Heart left ventricle (tissue), 16 donors: ENCODE data around the gene TCIRG1. TPM values are rescaled to one million over a fixed set of nuclear protein-coding genes. Genes with fewer than 3 reads are reported as not detected.

Experiments used
- ATAC-seq, 4 donors: fragments of 200-7000 bp; cut with Tn5 transposase; one replicate each; pipeline ENCODE4 v1.9.1; 2020 to 2022; ENCODE audit warnings: moderate library complexity in 4 of 4, mild to moderate bottlenecking in 3 of 4, moderate number of reproducible peaks in 1 of 4
- DNase-seq, 5 donors: peaks; one replicate each; pipeline ENCODE4 v3.0.0-alpha.2; 2020
- H3K27ac ChIP-seq, 12 donors: fragments of 200-600 bp; sonication (generic) in 4 of 12; one replicate each; pipeline versions ENCODE4 v1.5.0 to v1.8.0; 2016 to 2022; ENCODE audit warnings: mild to moderate bottlenecking in 2 of 12
- H3K27me3 ChIP-seq, 9 donors: fragments of 200-600 bp; sonication (generic) in 2 of 9; one replicate each; pipeline versions ENCODE4 v1.5.1 to v1.8.0; 2016 to 2022; ENCODE audit warnings: mild to moderate bottlenecking in 3 of 9
- H3K36me3 ChIP-seq, 9 donors: fragments of 200-600 bp; sonication (generic) in 2 of 9; one replicate each; pipeline versions ENCODE4 v1.5.0 to v1.8.0; 2018 to 2022; ENCODE audit warnings: mild to moderate bottlenecking in 2 of 9
- H3K4me1 ChIP-seq, 12 donors: fragments of 200-600 bp; sonication (generic) in 4 of 12; one replicate each; pipeline versions ENCODE4 v1.5.0 to v1.8.0; 2016 to 2022; ENCODE audit warnings: mild to moderate bottlenecking in 3 of 12
- H3K4me3 ChIP-seq, 12 donors: fragments of 200-600 bp; sonication (generic) in 4 of 12; one replicate each; pipeline versions ENCODE4 v1.5.0 to v1.8.0; 2017 to 2022; ENCODE audit warnings: mild to moderate bottlenecking in 9 of 12, moderate library complexity in 4 of 12
- H3K9me3 ChIP-seq, 12 donors: fragments of 200-600 bp; sonication (generic) in 4 of 12; one replicate each; pipeline versions ENCODE4 v1.5.0 to v1.8.0; 2016 to 2022; ENCODE audit warnings: mild to moderate bottlenecking in 1 of 12
- POLR2A ChIP-seq, 2 donors: fragments of 450-650 bp; IDR thresholded peaks; one replicate each; pipeline ENCODE4 v1.6.1; 2017; ENCODE audit warnings: antibody characterized with exemption in 2 of 2, mild to moderate bottlenecking in 2 of 2, moderate library complexity in 2 of 2
- WGBS, 4 donors: extraction: QIAGEN DNeasy Blood & Tissue Kit in 2 of 4; methylation state at CpG; one replicate each; pipeline versions ENCODE4 v1.1.5 to v1.1.7; 2013 to 2018; 5-methylcytosine and 5-hydroxymethylcytosine counted together
- intact Hi-C, 10 donors: fragments of 100-400 bp; cut with DNase I; formaldehyde crosslinking; loops; one replicate each; pipeline versions ENCODE4 v1.11.1 to v1.14.2; 2022
- polyA plus RNA-seq, 2 donors: library from polyadenylated mRNA; stranded (reverse); fragments of 200-250 nt; gene quantifications; one replicate each; pipeline ENCODE4 v1.2.3, GENCODE V29; 2013
- total RNA-seq, 9 donors: library from RNA; depleted of rRNA in 2 of 9; stranded (reverse); fragments of >200 nt in 2 of 9; fragmentation: NEBNext Ultra II Directional in 3 of 9; extraction: Animal tissue kit (Norgen Biotek cat#: 25700) in 3 of 9; gene quantifications; one replicate each; pipeline versions ENCODE4 v1.1.0 to v1.2.4, GENCODE V29; 2016 to 2023
- TF ChIP-seq, protein P1 (sequence below), 12 donors: fragments of 200-600 bp; sonication (generic) in 4 of 12; IDR thresholded peaks; one replicate each; pipeline versions ENCODE4 v1.5.0 to v1.8.0; 2018 to 2022; ENCODE audit warnings: antibody characterized with exemption in 12 of 12, mild to moderate bottlenecking in 5 of 12
- donor health status: ischemic (EF 13 %, LVEDD 7.1; RV severe dilation, severe dysfunction).
- donor health status: healthy with polysubstance abuse.
- donor health status: DM: no; HTN: yes; CAD: no.
- donor health status: DM: no; HTN: no; CAD: no.
- donor health status: ischemic (EF 25% LVEDD 6.9; RV normal size, moderate dysfunction).
- donor health status: ischemic (EF 25% LVEDD 5.7; RV mildly dilated, moderate dysfunction).
- donor health status: healthy.
- donor health status: DM: yes; HTN: yes; CAD: no.
- donor health status: ischemic (EF 35%, LVEDD 5.7; RV mildly dilated, moderate dysfunction).
- donor health status: nonischemic (EF 11% LVEDD 7.7; RV severe dilation, severe dysfunction).
- donor health status: DM: yes; HTN: yes; CAD: no.
- donor health status: PGD.
- donor health status: ischemic (EF 29% LVEDD 5.4; RV normal size, mild dysfunction).
- donor health status: nonischemic (EF 23%, LVEDD 6.1; RV moderate dilation, normal function).

The TCIRG1 gene
- total and polyA plus RNA-seq, 11 donors, result 10.2 to 88.7 (median 25.5) TPM

DNA sequence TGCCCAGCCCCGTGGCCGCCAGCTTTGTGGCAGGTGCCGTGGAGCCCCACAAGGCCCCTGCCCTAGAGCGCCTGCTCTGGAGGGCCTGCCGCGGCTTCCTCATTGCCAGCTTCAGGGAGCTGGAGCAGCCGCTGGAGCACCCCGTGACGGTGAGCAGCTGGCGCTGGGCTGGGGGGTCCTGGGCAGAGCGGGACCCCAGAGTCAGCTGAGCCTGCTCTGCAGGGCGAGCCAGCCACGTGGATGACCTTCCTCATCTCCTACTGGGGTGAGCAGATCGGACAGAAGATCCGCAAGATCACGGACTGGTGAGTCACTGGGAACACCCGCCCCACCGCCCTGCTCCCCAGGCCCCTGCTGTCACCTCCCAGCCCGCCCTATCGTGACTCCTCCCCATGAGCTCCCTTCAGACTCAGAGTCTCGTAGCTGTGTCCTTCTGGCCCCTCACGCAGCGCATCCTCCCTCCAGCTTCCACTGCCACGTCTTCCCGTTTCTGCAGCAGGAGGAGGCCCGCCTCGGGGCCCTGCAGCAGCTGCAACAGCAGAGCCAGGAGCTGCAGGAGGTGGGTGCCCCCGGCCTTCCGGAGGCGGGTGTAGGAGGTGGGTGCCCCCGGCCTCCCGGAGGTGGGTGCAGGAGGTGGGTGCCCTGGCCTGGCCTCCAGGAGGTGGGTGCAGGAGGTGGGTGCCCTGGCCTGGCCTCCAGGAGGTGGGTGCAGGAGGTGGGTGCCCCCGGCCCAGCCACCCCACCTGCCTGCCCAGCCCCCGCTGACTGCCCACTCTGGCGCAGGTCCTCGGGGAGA is 4.7 kb downstream of the TCIRG1 start:
- 87 to 90% (median 89%) methylated on average over 15 to 36 of the region's 36 CpGs for WGBS, 4 donors
- Histone ChIP-seq H3K4me3 (no peak overlapping the region), H3K4me1 (peaks cover under 1 to 24% (median 12%) of the 10 kb centered on the region in 12 donors), H3K27ac (peak overlapping the region in 1 of 12 donors; percentile 38), H3K27me3 (no peaks in the 10 kb centered on the region), H3K36me3 (peaks cover 0 to 74% (median 18%) of the 10 kb centered on the region in 9 donors), H3K9me3 (no peaks in the 10 kb centered on the region)
- DNase-seq (peak in 1 of 5 donors; percentile 54), ATAC-seq (no peak)
- intact Hi-C loops, result no loop called here
- TF ChIP-seq, protein P1, sequence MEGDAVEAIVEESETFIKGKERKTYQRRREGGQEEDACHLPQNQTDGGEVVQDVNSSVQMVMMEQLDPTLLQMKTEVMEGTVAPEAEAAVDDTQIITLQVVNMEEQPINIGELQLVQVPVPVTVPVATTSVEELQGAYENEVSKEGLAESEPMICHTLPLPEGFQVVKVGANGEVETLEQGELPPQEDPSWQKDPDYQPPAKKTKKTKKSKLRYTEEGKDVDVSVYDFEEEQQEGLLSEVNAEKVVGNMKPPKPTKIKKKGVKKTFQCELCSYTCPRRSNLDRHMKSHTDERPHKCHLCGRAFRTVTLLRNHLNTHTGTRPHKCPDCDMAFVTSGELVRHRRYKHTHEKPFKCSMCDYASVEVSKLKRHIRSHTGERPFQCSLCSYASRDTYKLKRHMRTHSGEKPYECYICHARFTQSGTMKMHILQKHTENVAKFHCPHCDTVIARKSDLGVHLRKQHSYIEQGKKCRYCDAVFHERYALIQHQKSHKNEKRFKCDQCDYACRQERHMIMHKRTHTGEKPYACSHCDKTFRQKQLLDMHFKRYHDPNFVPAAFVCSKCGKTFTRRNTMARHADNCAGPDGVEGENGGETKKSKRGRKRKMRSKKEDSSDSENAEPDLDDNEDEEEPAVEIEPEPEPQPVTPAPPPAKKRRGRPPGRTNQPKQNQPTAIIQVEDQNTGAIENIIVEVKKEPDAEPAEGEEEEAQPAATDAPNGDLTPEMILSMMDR (IDR thresholded peaks at IDR 0.05), result no peak
- no peak for TF ChIP-seq POLR2A (IDR thresholded peaks at IDR 0.05)

DNA sequence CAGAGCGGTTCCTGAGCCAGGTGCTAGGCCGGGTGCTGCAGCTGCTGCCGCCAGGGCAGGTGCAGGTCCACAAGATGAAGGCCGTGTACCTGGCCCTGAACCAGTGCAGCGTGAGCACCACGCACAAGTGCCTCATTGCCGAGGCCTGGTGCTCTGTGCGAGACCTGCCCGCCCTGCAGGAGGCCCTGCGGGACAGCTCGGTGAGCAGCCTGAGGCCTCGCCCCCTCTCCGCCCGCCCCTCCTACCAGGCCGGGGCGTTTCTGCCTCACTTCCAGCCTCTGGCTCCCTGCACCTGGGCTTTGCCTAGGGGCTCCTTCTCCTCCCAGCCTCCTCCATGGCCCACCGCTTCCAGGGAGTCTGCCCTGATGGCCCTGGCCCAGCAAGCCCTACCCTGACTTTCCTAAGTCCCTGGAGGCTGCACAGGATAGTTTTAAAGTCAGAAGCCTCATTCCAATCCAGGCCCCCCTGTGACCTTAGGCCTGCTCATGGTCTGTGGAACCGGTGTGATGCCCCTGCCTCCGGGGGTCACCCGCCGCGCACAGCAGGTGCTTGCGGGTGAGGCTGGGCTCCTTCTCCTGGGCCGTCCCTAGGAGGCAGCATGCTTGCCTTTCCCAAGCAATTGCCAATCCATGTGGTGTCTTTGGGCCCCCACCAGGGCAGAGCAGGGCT is 5.5 kb downstream of the TCIRG1 start:
- Histone ChIP-seq H3K36me3 (peaks cover 0 to 81% (median 25%) of the 10 kb centered on the region in 9 donors), H3K27me3 (no peaks in the 10 kb centered on the region), H3K9me3 (no peaks in the 10 kb centered on the region), H3K27ac (no peak overlapping the region), H3K4me1 (peaks cover 0 to 18% (median 11%) of the 10 kb centered on the region in 12 donors), H3K4me3 (no peak overlapping the region)
- intact Hi-C loops, result no loop called here
- WGBS, 4 donors, result 92 to 97% (median 94%) methylated on average over 8 to 24 of the region's 24 CpGs
- no peak for TF ChIP-seq POLR2A (IDR thresholded peaks at IDR 0.05)
- TF ChIP-seq, protein P1 (IDR thresholded peaks at IDR 0.05), result no peak
- DNase-seq (peak in 1 of 5 donors; percentile 56), ATAC-seq (no peak)

DNA sequence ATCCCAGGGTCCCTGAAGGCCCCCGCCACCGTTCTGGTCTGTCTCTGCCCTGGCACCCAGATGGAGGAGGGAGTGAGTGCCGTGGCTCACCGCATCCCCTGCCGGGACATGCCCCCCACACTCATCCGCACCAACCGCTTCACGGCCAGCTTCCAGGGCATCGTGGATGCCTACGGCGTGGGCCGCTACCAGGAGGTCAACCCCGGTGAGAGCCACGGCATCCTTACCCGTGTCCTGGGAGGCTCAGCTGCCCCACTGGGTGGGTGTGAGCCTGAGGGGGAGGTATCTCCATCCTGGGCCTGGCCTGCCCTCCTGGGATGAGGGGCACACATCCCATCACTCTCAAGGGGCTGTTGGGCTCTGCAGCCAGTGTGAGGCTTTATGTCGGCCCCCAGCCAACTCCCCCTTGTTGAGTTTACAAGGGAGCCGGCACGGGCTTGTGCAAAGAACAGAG is 6.1 kb downstream of the TCIRG1 start:
- Histone ChIP-seq H3K27me3 (no peaks in the 10 kb centered on the region), H3K4me1 (peaks cover 0 to 13% (median 5%) of the 10 kb centered on the region in 12 donors), H3K36me3 (peaks cover 0 to 87% (median 30%) of the 10 kb centered on the region in 9 donors), H3K4me3 (no peak overlapping the region), H3K9me3 (no peaks in the 10 kb centered on the region), H3K27ac (no peak overlapping the region)
- intact Hi-C loops, result no loop called here
- DNase-seq, result no peak
- whole genome bisulfite sequencing, 4 donors, result 94 to 97% (median 95%) methylated on average over 13 to 18 of the region's 18 CpGs
- no peak for ATAC-seq
- TF ChIP-seq, protein P1 (IDR thresholded peaks at IDR 0.05), result no peak
- no peak for TF ChIP-seq POLR2A (IDR thresholded peaks at IDR 0.05)
